ENCODE data around the gene PATZ1.

The PATZ1 gene

DNA sequence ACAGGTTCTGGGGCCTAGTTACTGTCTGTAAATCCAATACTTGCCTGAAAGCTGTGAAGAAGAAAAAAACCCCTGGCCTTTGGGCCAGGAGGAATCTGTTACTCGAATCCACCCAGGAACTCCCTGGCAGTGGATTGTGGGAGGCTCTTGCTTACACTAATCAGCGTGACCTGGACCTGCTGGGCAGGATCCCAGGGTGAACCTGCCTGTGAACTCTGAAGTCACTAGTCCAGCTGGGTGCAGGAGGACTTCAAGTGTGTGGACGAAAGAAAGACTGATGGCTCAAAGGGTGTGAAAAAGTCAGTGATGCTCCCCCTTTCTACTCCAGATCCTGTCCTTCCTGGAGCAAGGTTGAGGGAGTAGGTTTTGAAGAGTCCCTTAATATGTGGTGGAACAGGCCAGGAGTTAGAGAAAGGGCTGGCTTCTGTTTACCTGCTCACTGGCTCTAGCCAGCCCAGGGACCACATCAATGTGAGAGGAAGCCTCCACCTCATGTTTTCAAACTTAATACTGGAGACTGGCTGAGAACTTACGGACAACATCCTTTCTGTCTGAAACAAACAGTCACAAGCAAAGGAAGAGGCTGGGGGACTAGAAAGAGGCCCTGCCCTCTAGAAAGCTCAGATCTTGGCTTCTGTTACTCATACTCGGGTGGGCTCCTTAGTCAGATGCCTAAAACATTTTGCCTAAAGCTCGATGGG lies 67.4 kb downstream of the PATZ1 start:
- no peak for DNase-seq

DNA sequence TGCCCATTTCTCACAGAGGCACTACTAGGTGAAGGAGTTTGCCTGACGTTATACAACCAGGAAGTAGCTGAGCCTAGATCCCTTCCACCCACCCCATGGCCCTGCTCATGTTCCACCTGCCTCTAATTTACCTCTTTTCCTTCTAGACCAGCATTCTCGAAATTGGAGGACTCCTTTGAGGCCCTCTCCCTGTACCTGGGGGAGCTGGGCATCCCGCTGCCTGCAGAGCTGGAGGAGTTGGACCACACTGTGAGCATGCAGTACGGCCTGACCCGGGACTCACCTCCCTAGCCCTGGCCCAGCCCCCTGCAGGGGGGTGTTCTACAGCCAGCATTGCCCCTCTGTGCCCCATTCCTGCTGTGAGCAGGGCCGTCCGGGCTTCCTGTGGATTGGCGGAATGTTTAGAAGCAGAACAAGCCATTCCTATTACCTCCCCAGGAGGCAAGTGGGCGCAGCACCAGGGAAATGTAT lies 68.0 kb downstream of the PATZ1 start:
- no peak for DNase-seq

DNA sequence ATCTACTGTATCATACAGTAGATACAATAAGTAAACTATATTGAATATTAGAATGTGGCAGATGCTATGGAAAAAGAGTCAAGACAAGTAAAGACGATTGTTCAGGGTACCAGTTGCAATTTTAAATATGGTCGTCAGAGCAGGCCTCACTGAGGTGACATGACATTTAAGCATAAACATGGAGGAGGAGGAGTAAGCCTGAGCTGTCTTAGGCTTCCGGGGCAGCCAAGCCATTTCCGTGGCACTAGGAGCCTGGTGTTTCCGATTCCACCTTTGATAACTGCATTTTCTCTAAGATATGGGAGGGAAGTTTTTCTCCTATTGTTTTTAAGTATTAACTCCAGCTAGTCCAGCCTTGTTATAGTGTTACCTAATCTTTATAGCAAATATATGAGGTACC lies 68.4 kb downstream of the PATZ1 start:
- DNase-seq = no peak

DNA sequence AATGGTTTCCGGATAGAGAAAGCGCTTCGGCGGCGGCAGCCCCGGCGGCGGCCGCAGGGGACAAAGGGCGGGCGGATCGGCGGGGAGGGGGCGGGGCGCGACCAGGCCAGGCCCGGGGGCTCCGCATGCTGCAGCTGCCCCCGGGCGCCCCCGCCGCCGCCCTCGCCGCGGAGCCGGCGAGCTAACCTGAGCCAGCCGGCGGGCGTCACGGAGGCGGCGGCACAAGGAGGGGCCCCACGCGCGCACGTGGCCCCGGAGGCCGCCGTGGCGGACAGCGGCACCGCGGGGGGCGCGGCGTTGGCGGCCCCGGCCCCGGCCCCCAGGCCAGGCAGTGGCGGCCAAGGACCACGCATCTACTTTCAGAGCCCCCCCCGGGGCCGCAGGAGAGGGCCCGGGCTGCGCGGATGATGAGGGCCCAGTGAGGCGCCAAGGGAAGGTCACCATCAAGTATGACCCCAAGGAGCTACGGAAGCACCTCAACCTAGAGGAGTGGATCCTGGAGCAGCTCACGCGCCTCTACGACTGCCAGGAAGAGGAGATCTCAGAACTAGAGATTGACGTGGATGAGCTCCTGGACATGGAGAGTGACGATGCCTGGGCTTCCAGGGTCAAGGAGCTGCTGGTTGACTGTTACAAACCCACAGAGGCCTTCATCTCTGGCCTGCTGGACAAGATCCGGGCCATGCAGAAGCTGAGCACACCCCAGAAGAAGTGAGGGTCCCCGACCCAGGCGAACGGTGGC lies 69.5 kb downstream of the PATZ1 start:
- DNase-seq = no peak

Measured in NCI-H510A (cell line).